ENCODE measurements around the gene KIF21A.

The KIF21A gene

GRCh38 chr12:39435531-39435930 is 7.4 kb downstream of the KIF21A start:
- DNase-seq, result no peak

GRCh38 chr12:39431797-39432196 is 11.1 kb downstream of the KIF21A start:
- no peak for DNase-seq

GRCh38 chr12:39431002-39431796 is 11.7 kb downstream of the KIF21A start:
- no peak for DNase-seq

- DNase-seq, result no peak
These were observed 13.1 kb downstream of the KIF21A start for GRCh38 chr12:39429809-39430208.

GRCh38 chr12:39427360-39427808 is 15.5 kb downstream of the KIF21A start:
- no peak for DNase-seq

- no peak for DNase-seq
These were observed 16.2 kb downstream of the KIF21A start for GRCh38 chr12:39426636-39427240.

- no peak for DNase-seq
These were observed 22.9 kb downstream of the KIF21A start for GRCh38 chr12:39420043-39420442.

- DNase-seq, result no peak
These were observed 23.4 kb downstream of the KIF21A start for GRCh38 chr12:39419471-39419870.

GRCh38 chr12:39417916-39418315 is 25.0 kb downstream of the KIF21A start:
- DNase-seq, result no peak

GRCh38 chr12:39413836-39414771 is 28.8 kb downstream of the KIF21A start:
- no peak for DNase-seq

GRCh38 chr12:39412210-39412609 is 30.7 kb downstream of the KIF21A start:
- no peak for DNase-seq

GRCh38 chr12:39406262-39406661 is 36.7 kb downstream of the KIF21A start:
- DNase-seq, result no peak

- DNase-seq, result no peak
These were observed 37.3 kb downstream of the KIF21A start for GRCh38 chr12:39405580-39405979.

- DNase-seq, result no peak
These were observed 38.9 kb downstream of the KIF21A start for GRCh38 chr12:39404000-39404399.

- no peak for DNase-seq
These were observed 39.5 kb downstream of the KIF21A start for GRCh38 chr12:39403376-39403775.

GRCh38 chr12:39402922-39403321 is 40.0 kb downstream of the KIF21A start:
- no peak for DNase-seq

- no peak for DNase-seq
These were observed 41.5 kb downstream of the KIF21A start for GRCh38 chr12:39401459-39401858.

GRCh38 chr12:39395866-39396265 is 47.1 kb downstream of the KIF21A start:
- no peak for DNase-seq

GRCh38 chr12:39393890-39394289 is 49.0 kb downstream of the KIF21A start:
- DNase-seq, result no peak

GRCh38 chr12:39393179-39393578 is 49.7 kb downstream of the KIF21A start:
- DNase-seq, result no peak

- DNase-seq, result no peak
These were observed 50.6 kb downstream of the KIF21A start for GRCh38 chr12:39392154-39392925.

GRCh38 chr12:39390752-39391151 is 52.2 kb downstream of the KIF21A start:
- no peak for DNase-seq
